ENCODE measurements around the gene OBSL1. TPM values are rescaled to one million over a fixed set of nuclear protein-coding genes. Genes with fewer than 3 reads are reported as not detected.

OBSL1 gene
- total RNA-seq, 2 experiments from 2014 or later, result 0.99 to 1.2 TPM

DNA sequence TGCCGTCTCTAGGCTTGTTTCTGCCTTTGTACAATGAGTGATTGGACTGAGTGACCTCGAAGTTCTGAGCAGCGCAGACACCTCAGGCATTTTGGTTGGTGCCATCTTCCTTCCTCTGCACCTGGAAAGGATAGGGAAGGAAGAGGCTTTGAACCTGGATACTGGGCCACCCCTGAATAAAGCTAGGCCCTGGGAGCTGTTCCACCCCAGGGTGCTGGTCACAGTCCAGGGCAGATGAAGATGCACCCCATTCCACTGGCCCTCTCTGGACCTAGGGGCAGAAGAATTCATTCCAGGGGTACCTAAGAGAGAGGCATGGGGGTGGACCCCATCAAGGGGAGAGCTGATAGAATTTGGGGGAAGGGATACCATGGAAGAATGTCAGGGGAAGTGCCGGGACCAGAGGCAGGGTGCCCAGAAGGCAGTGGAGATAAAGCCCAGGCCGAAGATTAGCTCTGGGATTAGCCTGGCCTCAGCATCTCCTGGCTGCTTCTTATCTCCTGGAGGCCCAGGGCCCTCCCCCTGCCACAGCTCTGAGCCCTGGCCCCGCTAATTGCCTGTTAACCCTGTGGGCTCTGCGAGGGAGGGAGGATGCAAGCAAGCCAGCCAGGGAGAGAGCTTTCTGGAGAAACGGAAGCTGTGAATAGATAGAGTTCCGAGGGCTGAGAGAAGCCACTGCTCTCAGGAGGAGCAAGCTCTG, 45.7 kb downstream of the OBSL1 start:
- CTCF ChIA-PET, result interaction anchor here (1.0 to 7.3 kb wide), 2 partner anchors 31 to 41 kb away, joined by 3 to 112 read pairs; partner anchors contain the start of gene GMPPA
- POLR2A ChIA-PET, result no interaction called here

DNA sequence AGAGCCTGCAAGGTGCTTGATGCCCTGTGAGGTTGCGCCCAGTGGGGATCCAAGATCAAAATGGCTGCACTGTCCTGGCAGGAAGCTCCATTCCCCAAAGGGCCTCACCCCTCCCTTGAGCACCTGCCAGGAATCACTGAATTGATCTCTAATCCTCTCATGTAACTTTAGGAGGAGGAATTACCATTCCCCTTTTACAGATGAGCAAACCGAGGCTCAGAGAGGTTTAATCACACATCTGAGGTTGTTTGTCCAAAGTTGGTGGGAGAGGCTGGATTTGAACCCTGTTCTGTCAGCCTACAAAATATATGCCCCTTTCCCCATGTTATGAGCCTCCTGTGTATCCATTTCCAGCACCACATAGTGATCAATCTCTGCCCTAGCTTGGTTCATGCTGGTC, 46.5 kb downstream of the OBSL1 start:
- POLR2A ChIA-PET, result no interaction called here

DNA sequence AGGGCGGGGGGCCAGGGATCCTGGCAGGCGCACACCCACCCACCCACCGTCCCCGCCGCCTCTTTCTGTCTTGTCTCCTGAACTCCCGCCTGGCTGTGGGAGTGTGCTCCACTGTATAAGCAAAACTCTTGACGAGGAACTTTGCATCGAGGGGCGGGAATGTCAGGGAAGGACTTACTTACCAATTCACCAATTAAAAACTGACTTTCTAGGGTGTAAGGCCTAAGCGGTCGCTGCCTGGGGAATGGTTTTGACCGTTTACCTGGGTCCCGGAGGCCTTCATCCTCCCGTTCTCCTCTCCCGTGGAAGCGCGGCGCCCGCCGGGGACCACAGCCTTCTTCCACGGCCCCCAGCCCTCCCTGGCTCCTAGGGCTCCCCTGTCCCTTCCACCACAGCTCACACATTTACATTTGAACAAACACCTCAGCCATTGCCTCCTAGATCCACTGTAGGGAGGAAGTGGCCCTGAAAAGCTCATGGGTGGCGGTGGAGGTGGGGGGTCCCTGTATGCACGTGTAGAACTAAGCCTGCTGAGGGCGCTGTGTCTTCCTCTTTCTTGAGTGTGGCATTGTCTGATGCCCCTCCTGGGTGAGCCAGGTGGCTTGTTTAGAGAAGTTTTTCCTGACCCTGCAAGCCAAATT, 48.2 kb downstream of the OBSL1 start:
- ChIA-PET POLR2A (no interaction called here), CTCF (interaction anchor here (0.7 to 2.0 kb wide), 6 partner anchors 13 to 120 kb away, joined by 3 to 6 read pairs (median 4); partner anchors contain the start of genes CHPF and GMPPA)

More for the DNA sequence above, 46.5 kb downstream of the OBSL1 start:
- CTCF ChIA-PET, result interaction anchor here (1.0 to 2.0 kb wide), 2 partner anchors 40 to 122 kb away, joined by 3 to 6 read pairs; no protein-coding TSS in a partner anchor

DNA sequence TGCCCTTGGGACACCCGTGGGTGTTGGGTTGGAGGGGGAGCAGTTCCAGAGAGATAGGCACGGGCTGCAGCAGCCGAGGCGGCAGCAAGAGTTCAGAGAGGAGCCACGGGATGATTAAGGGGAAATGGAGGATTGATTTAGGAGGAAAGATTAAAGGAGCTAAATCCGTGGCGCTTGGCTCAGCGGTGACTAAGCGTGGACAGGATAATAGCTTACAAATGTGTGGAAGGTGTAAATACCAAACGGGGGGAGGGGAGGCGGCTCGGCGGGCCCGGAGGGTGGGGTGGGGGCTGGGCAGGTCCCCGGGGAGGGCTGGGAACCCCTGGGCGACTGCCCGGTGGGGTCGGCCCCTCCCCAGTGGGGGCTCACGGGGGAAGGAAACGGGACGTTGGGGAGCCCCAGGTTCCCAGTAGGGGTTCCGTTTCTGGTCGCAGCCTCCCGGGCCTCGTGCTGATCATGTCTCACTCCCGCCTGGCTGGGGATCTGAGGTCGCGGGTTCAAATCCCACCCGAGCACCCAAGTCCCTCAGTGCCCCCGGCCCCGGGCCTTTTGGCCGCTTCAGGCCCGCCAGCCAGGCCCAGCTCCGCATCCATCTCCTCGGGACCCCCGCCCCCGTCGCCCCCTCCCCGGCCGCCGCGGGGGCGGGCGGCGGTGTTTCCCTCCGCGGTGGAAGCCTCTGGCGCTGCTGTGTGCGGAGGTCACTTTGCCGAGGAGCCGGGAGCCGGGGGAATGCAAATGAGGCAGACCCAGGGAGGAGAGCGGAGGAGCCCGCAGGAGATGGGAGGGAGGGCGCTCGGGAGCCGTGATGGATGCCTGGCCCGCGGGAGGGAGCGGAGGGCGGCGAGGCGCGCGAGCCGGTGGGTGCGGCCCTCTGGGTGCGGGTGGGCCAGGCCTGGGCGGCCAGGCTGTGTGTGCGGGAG, 49.0 kb downstream of the OBSL1 start:
- CTCF ChIA-PET, result interaction anchor here (0.9 to 2.0 kb wide), 5 partner anchors 8 to 120 kb away, joined by 4 to 6 read pairs (median 4); partner anchors contain the start of gene CHPF
- POLR2A ChIA-PET, result no interaction called here

DNA sequence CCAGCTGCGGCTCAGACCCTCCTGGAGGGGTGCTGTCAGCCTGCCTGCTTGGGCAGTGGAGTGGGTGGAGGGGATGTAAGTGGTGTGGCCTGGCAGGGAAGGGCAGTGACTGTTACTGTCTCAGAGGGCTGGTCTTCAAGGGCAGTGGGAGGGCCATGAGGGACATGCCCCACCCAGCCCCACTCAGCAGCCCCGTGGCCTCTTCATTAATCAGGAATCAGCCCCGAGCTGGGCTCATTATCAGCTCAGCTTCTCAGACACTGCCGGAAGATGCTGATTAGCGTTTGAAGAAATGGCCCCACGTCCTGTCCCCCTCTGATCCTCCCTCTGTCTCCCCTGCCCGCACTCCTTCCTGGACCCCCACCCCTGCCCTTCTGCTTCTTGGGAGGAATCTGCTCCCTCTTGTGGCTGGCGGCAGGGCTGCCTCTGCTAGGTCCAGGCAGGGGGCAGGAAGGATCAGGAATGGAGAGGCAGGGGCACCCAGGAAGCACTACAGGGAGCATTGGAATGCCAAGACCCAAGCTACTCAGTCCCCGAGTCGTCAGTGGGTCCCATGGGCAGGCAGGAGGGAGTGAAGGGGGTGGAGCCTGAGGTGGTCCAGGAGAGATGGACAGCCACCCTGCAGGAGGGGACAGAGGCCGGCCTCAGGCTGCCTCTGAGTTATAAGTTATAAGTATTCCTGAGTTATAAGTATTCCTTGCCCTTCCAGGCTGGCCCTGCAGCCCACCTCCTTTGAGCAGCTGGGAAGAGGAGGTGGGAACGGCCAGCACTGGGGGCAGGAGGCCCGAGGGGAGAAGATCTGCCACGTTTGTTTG, 50.1 kb downstream of the OBSL1 start:
- ChIA-PET CTCF (interaction anchor here (0.6 to 1.7 kb wide), 5 partner anchors 8 to 581 kb away, joined by 3 to 10 read pairs (median 4); no protein-coding TSS in a partner anchor), POLR2A (no interaction called here)

DNA sequence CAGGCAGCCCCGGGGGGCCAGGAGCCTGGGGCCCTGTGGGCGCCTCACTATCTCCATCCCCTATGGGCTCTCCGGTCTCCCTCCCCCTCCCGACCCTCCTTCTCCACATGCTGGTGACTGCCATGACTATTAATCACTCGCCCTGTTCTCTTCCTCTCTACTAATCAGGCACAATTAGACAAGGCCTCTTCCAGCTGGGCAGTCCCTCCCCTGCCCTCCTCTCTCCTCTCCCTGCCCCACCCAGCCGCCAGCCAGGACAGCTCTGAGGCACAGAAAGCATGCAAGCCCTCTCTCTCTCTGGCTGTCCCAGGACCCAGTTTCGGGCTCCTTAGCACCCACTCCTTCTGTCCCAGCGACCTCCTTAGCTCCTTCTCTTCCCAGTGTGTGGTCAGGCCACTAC, 51.3 kb downstream of the OBSL1 start:
- ChIA-PET POLR2A (no interaction called here), CTCF (interaction anchor here (1.4 to 1.7 kb wide), 3 partner anchors 9 to 118 kb away, joined by 4 to 10 read pairs (median 6); no protein-coding TSS in a partner anchor)

DNA sequence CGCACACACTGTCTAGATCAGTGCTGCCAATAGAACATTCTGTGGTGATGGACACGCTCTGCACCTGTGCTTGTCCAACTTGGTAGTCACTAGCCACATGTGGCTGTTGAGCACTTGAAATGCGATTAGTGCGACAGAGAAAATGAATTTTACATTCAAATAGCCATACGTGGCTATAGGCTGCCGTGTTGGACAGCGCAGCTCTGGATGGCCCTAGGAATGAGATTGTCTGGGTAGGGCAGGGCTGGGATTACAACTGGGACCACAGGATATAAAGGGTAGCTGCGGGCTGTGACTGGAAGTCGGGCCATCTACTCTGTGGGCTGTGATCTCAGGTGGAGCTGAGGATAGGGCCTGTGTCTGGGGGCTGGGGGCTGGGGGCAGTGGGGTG, 51.8 kb downstream of the OBSL1 start:
- ChIA-PET CTCF (interaction anchor here (0.6 to 1.3 kb wide), 2 partner anchors 10 to 45 kb away, joined by 3 read pairs; no protein-coding TSS in a partner anchor), POLR2A (no interaction called here)

DNA sequence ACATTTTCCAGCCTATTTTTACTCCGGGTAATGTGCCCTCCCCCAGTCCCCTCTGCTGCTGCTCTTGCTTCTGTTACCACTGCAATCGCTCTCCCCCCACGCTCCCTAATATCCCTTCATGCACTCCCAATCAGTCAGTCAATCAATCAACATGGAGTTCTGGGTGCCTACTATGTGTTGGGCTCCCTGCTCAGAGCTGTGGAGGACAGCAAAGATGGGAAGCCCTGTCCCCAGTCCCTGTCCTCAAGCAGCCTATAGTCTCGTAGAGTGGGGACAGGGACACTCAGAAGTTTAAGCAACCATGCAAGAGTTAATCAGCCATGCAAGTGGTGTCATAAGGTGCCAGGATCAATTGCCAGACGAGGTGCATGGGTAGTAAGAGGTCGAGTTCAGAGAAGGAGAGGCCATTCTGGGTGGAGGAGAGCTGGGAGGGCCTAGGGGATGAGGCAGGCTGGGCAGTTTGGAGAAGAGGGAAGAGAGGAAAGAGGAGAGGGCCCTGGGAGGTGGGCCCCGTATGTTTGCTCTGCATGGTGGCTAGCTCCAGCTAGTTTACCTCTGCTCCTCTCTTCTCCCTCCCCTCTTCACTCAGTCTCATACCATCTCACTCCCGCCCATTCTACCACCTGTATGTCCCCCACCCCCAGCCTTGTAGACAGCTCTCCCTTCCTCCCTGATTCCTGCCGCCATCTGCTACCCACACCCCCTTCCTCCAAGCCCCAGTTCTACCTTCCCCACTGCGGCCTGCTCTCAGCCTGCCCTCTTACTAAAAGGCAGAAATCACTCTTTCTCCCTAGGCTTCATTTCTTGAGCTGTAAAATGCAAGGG, 53.2 kb downstream of the OBSL1 start:
- CTCF ChIA-PET, result interaction anchor here (0.9 to 2.0 kb wide), 7 partner anchors 8 to 55 kb away, joined by 3 to 7 read pairs (median 3); a partner anchor contains a TSS
- POLR2A ChIA-PET, result no interaction called here

DNA sequence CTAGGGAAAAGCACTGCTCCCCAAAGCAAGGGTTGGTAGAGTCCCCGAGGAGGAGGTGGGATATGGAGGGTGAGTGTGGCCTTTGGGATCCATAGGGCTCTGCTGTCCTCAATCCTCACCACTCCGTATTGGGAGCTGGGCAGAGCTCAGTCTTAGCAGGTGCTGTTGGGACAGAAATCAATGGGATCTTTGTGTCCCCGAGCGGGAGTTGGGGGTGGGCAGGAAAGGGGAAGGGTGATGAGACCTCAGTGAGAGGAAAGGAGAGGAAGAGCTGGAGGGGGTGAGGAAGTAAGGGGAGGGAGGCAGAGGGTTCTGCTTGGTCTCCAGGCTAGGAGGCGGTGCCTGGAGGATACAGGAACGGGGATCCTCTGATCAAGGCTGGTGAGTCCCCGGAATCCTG, 54.5 kb downstream of the OBSL1 start:
- ChIA-PET POLR2A (no interaction called here), CTCF (interaction anchor here (0.7 to 2.0 kb wide), 2 partner anchors 13 to 76 kb away, joined by 3 to 5 read pairs; no protein-coding TSS in a partner anchor)

DNA sequence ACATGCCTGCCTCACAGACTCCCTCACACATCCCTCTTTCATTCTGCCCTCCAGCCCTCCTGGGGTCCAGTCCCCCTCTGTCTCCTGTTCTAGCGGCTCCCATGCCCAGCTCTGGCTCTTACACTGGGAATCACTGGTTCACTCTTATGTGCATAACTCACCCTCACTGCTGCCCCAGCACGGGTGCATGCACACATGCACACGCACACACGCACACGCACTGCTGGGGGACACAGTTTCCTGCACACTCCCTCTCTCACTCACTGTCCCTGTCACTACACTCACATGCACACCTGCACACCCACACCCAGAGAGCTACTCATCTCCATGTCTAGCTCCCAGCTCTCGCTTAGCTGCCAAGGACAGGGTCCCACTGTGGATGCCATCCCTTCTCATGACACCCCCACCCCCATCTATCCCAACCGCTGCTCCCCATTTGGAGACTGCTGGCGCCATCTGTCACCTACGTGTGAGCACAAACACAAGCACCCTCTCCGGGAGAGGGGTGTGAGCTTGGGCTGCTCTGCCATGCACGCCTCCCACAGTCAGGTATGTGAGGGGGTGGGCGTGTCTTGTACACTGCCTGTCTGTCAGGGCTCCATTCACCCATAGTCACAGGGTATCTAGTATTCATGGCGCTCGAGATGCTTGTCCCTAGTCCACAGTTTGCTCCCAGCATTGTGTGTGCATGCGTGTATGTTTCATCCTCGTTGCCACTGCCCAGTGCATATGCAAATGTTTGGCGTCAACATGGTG, 55.3 kb downstream of the OBSL1 start:
- CTCF ChIA-PET, result interaction anchor here (0.7 to 0.8 kb wide), 2 partner anchors 76 to 114 kb away, joined by 3 read pairs; no protein-coding TSS in a partner anchor
- POLR2A ChIA-PET, result no interaction called here

DNA sequence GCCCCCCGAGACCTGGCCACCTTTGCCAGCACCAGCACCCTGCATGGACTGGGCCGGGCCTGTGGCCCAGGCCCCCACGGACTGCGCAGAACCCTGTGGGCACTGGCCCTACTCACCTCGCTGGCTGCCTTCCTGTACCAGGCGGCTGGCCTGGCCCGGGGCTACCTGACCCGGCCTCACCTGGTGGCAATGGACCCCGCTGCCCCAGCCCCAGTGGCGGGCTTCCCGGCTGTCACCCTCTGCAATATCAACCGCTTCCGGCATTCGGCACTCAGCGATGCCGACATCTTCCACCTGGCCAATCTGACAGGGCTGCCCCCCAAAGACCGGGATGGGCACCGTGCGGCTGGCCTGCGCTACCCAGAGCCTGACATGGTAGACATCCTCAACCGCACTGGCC, 56.5 kb downstream of the OBSL1 start:
- CTCF ChIA-PET, result interaction anchor here (0.8 kb wide), 2 partner anchors 55 to 113 kb away, joined by 3 read pairs; no protein-coding TSS in a partner anchor
- POLR2A ChIA-PET, result no interaction called here

DNA sequence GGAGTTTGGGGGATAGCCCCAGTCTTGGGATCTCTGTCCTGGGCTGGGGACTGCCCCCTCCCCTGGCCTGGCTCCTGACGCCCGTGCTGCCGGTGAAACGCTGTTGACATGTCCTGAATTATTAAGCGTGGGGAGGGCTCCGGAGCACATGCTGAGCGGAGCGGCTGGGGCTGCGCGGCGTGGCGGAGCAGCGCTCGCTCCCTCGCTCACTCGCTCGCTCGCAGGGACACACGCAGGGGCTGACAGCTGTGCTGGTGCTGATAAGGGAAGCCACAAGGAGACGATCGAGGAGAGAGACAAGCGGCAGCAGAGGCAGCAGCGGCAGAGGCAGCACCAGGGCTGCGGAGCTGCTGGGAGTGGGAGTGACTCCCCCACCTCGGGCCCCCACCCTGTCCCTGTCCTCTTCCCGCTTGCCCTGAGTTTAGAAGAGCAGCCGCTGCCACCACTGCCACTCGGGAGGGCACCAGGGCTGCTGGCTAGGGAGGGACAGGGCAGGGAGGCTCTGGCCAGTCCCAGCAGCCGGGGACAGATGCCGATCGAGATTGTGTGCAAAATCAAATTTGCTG, 57.1 kb downstream of the OBSL1 start, which contains the start of gene ASIC4:
Gene ASIC4, plus strand, starts transcription at position 287 of the 566 bp plus-strand sequence. Its CDS starts 243 bp downstream, at position 530.
- POLR2A ChIA-PET, result no interaction called here

DNA sequence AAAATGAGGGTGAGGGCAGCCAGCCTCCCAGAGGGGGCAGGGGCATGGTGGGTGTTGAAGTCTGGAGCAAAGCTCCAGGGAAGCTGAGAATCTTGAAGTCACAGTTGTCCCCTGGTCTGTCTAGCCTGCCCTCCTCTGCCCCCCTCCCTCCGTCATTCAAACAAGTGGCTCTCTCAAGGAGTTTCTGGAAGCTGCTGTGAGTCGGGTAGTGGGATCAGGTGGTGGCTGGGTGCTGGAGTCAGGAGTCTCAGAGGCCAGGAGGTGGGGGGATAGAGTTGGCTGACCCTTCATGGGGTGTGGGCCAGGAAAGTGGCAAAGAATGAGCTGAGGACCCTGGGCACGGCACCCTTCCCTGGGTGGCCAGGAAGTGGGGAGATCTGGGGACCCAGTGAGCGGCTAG, 57.6 kb downstream of the OBSL1 start:
- POLR2A ChIA-PET, result no interaction called here

More for the DNA sequence above, 57.1 kb downstream of the OBSL1 start, which contains the start of gene ASIC4:
- CTCF ChIA-PET, result no interaction called here

DNA sequence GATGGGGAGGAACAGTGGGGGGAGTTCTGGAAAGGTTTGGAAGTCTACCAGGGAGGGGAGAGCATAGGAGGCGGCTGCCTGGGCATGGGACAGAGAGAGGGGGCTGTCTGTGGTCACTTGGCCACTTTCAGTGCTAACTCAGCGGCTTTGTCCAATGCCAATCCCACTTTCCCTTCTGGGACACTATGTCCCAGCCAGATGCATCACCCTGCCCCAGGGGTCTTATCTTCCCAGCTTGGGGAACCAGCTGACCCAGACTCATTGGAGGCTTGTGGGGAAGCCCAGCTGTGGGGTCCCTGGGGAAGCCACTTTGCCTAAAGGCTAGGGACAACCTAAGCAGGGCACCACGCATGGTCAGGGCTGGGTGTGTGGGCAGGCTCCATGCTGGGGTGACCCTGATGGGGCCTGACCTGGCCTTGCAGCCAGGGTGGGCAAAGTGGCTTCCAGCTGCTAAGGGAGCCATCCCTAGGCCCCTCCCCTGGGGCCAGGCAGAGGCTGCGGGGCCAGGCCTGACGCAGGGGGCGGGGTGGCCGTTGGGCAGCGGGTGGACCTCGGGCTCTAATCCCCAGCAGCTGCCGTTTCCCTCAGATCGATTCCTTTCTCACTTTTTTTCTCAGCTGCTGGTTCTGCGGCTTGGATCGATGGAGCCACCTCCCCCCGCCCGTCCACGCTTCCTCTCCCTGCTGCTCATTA, 58.7 kb downstream of the OBSL1 start:
- POLR2A ChIA-PET, result no interaction called here
- CTCF ChIA-PET, result interaction anchor here (2.2 kb wide), 1 partner anchor 36 kb away, joined by 4 read pairs; no protein-coding TSS in a partner anchor

More for the DNA sequence above, 57.6 kb downstream of the OBSL1 start:
- CTCF ChIA-PET, result no interaction called here

DNA sequence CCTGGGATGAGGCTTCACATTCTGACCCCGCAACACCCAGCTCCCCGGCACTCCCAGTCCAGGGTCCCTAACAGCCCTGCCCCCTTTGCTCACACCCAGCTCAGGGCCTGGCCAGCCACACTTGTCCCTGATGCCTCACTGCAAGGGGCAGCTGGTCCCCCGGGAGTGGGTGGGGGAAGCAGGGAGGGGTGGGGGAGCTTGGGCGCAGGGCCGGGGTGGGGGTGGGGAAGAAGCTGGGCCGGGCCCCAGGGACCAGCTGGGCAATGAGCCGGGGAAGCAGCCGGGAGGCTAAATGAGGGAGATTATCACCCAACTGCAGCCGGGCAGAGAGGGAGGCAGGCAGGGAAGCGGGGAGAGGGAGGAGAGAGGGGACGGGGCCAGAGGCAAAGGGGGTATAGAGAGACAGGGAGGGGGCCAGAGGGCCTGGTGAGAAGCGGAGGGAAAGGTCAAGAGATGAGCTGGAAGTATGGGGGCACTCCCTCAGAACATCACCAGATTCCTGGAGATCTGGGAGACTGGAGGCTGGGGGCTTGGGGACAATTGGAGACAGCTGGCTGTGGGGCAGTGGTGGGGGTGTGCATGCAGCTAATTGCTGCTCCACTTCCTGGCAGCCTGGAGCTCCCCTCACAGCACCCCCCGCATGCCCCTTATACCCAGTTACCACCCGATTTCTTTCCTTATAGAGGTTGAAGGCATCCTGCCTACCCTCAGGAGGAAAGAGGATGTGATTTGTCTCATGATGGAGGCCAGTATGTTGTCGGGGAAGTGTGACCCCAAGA, 59.6 kb downstream of the OBSL1 start:
- ChIA-PET POLR2A (no interaction called here), CTCF (interaction anchor here (1.5 to 2.2 kb wide), 2 partner anchors 16 to 35 kb away, joined by 4 to 5 read pairs; a partner anchor contains a TSS)

Data from activated CD8-positive, alpha-beta memory T cell treated with anti-CD3 and anti-CD28 coated beads for 36 hours (primary cell).